ENCODE data around the gene KLK15.

- TF ChIP-seq ZNF384 (IDR thresholded peaks at IDR 0.05; ENCODE audit: borderline replicate concordance, low read depth, low read length) (no peak), TCF12 (IDR thresholded peaks at IDR 0.05; ENCODE audit: low read depth, low read length) (no peak), BRCA1 (IDR thresholded peaks at IDR 0.05; ENCODE audit: low read depth, low read length) (no peak)
Measured at GRCh38 chr19:50827476-50827875, 5.9 kb downstream of the KLK15 start.
